ENCODE measurements around the gene GAS1.

Gene GAS1

GRCh38 chr9:86978413-86978812, 31.1 kb upstream of the GAS1 start:
- TF ChIP-seq CTCF (conservative IDR thresholded peaks at IDR 0.05; ENCODE audit: low read length) (no peak), EZH2phosphoT487 (IDR thresholded peaks at IDR 0.05; ENCODE audit: borderline replicate concordance) (no peak)
- no peaks in the 10 kb centered on the region for H3K9me2 ChIP-seq (replicated peaks; ENCODE audit: low read depth, low read length)
- no peaks in the 10 kb centered on the region for H3K4me1 ChIP-seq (ENCODE audit: insufficient read depth, low read length, poor library complexity, severe bottlenecking)
- no peaks in the 10 kb centered on the region for H3F3A ChIP-seq (ENCODE audit: low read depth)
- H3K36me3 ChIP-seq (ENCODE audit: insufficient read depth, low read length): no peaks in the 10 kb centered on the region
- H3K4me3 ChIP-seq (ENCODE audit: low read length, poor library complexity, severe bottlenecking): no peak overlapping the region
- H3K9me3 ChIP-seq (ENCODE audit: insufficient read depth, low read depth, low read length): no peaks in the 10 kb centered on the region
- no peak overlapping the region for H2AFZ ChIP-seq (ENCODE audit: low read length)
- no peaks in the 10 kb centered on the region for H4K20me1 ChIP-seq (ENCODE audit: insufficient read depth, low read length, poor library complexity, severe bottlenecking)
- H3K27me3 ChIP-seq (ENCODE audit: insufficient read depth, low read length, poor library complexity, severe bottlenecking): no peaks in the 10 kb centered on the region
- H3K9ac ChIP-seq (ENCODE audit: low read depth, low read length, poor library complexity, severe bottlenecking): no peak overlapping the region
- no peaks in the 10 kb centered on the region for H3K79me2 ChIP-seq (ENCODE audit: insufficient read depth, low read length)
- no peak overlapping the region for H3K4me2 ChIP-seq (ENCODE audit: low read depth, low read length, poor library complexity, severe bottlenecking)

GRCh38 chr9:86977205-86977835, 30.0 kb upstream of the GAS1 start:
- Histone ChIP-seq H3K27me3 (ENCODE audit: insufficient read depth, low read length, poor library complexity, severe bottlenecking) (no peaks in the 10 kb centered on the region), H3K9ac (ENCODE audit: low read depth, low read length, poor library complexity, severe bottlenecking) (no peak overlapping the region), H3K9me3 (ENCODE audit: insufficient read depth, low read depth, low read length) (no peaks in the 10 kb centered on the region), H3F3A (ENCODE audit: low read depth) (no peaks in the 10 kb centered on the region), H2AFZ (ENCODE audit: low read length) (no peak overlapping the region), H3K4me2 (ENCODE audit: low read depth, low read length, poor library complexity, severe bottlenecking) (no peak overlapping the region), H3K4me1 (ENCODE audit: insufficient read depth, low read length, poor library complexity, severe bottlenecking) (no peaks in the 10 kb centered on the region), H3K9me2 (replicated peaks; ENCODE audit: low read depth, low read length) (no peaks in the 10 kb centered on the region), H3K79me2 (ENCODE audit: insufficient read depth, low read length) (no peaks in the 10 kb centered on the region), H4K20me1 (ENCODE audit: insufficient read depth, low read length, poor library complexity, severe bottlenecking) (no peaks in the 10 kb centered on the region), H3K4me3 (ENCODE audit: low read length, poor library complexity, severe bottlenecking) (no peak overlapping the region), H3K36me3 (ENCODE audit: insufficient read depth, low read length) (no peaks in the 10 kb centered on the region)
- TF ChIP-seq CTCF (conservative IDR thresholded peaks at IDR 0.05; ENCODE audit: low read length) (no peak), EZH2phosphoT487 (IDR thresholded peaks at IDR 0.05; ENCODE audit: borderline replicate concordance) (no peak)

DNA sequence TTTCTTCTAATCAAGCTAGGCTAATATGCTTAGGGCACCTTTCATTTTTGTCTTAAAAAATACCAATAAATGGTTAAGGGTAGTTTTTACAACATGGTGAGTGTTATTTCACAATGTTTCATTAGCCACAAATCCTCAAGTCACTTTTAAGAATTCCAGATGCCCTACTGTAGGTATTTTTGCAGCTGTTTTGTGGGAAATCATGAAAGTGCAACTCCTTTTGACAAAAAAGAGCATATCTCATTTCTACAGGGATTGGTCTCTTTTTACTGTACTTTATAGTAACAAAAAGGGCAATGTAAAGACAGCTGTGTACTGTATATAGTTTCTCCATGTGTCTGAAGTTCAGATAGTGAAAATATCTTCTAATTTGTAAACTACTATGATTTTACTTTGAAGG, 28.3 kb upstream of the GAS1 start:
- Histone ChIP-seq H3K4me1 (ENCODE audit: insufficient read depth, low read length, poor library complexity, severe bottlenecking) (no peaks in the 10 kb centered on the region), H2AFZ (ENCODE audit: low read length) (no peak overlapping the region), H3K4me2 (ENCODE audit: low read depth, low read length, poor library complexity, severe bottlenecking) (no peak overlapping the region)

More for the DNA sequence above, 28.3 kb upstream of the GAS1 start:
- Histone ChIP-seq H3K9me3 (ENCODE audit: insufficient read depth, low read depth, low read length) (no peaks in the 10 kb centered on the region), H3K36me3 (ENCODE audit: insufficient read depth, low read length) (no peaks in the 10 kb centered on the region), H3K9ac (ENCODE audit: low read depth, low read length, poor library complexity, severe bottlenecking) (no peak overlapping the region), H4K20me1 (ENCODE audit: insufficient read depth, low read length, poor library complexity, severe bottlenecking) (no peaks in the 10 kb centered on the region), H3K79me2 (ENCODE audit: insufficient read depth, low read length) (no peaks in the 10 kb centered on the region), H3K27me3 (ENCODE audit: insufficient read depth, low read length, poor library complexity, severe bottlenecking) (no peaks in the 10 kb centered on the region), H3K9me2 (replicated peaks; ENCODE audit: low read depth, low read length) (no peaks in the 10 kb centered on the region), H3F3A (ENCODE audit: low read depth) (no peaks in the 10 kb centered on the region), H3K4me3 (ENCODE audit: low read length, poor library complexity, severe bottlenecking) (no peak overlapping the region)
- TF ChIP-seq CTCF (conservative IDR thresholded peaks at IDR 0.05; ENCODE audit: low read length): no peak
- no peak for TF ChIP-seq EZH2phosphoT487 (IDR thresholded peaks at IDR 0.05; ENCODE audit: borderline replicate concordance)
